ENCODE data around the gene SUDS3. TPM values are rescaled to one million over a fixed set of nuclear protein-coding genes. Genes with fewer than 3 reads are reported as not detected.

The SUDS3 gene
- total and polyA plus RNA-seq, 10 of the 15 experiments (the other 5 are each of a cell fraction or from before 2014, with no cell fraction given) = 5.2 to 42.8 (median 21.7) TPM

DNA sequence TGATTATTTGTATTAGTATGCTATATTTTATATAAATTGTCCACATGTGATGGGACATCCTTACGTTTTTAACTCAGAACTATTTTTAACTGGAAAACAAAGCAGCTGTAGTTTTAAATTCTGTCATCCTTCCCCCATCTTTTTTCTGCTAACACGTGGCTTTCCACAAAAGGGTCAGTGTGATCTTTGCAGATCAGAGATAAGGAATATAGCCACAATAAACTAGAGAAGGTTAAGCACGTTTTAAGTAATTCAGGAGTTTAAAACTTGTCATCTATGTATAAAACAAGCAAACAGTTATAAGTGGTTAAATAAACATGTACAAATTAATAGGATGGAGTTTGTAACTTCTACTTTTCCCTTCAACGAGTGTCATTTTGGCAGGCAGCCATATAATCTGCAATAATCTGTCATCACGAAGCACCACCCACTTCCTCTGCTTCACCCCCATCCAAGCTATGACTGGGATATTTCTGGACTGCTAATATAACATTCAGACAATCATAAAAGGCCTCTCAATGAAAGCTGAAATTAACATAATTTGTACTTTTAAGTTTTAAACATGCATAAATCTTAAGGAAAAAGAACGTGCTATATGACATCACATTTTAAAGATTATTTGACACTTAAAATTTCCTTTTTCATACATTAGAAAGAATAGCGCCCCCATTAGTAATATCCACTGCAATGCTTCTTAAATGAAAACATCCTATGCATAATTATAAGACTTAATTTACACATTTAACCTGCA is 18.9 kb upstream of the SUDS3 start (continued):
- TF ChIP-seq, protein P1, sequence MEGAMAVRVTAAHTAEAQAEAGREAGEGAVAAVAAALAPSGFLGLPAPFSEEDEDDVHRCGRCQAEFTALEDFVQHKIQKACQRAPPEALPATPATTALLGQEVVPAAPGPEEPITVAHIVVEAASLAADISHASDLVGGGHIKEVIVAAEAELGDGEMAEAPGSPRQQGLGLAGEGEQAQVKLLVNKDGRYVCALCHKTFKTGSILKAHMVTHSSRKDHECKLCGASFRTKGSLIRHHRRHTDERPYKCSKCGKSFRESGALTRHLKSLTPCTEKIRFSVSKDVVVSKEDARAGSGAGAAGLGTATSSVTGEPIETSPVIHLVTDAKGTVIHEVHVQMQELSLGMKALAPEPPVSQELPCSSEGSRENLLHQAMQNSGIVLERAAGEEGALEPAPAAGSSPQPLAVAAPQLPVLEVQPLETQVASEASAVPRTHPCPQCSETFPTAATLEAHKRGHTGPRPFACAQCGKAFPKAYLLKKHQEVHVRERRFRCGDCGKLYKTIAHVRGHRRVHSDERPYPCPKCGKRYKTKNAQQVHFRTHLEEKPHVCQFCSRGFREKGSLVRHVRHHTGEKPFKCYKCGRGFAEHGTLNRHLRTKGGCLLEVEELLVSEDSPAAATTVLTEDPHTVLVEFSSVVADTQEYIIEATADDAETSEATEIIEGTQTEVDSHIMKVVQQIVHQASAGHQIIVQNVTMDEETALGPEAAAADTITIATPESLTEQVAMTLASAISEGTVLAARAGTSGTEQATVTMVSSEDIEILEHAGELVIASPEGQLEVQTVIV (IDR thresholded peaks at IDR 0.05; ENCODE audit: borderline replicate concordance, partially characterized antibody) = no peak
- TF ChIP-seq, protein P2, sequence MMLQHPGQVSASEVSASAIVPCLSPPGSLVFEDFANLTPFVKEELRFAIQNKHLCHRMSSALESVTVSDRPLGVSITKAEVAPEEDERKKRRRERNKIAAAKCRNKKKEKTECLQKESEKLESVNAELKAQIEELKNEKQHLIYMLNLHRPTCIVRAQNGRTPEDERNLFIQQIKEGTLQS (IDR thresholded peaks at IDR 0.05; ENCODE audit: borderline replicate concordance, extremely low read depth, low read depth, low read length) = no peak
- no peak for TF ChIP-seq ZNF207 (IDR thresholded peaks at IDR 0.05; ENCODE audit: borderline replicate concordance)
- TF ChIP-seq NR2C1 (IDR thresholded peaks at IDR 0.05) = peak; percentile 53; the same call in 1 of the 2 replicates
- no peak for TF ChIP-seq PAX5 (IDR thresholded peaks at IDR 0.05; ENCODE audit: borderline replicate concordance, low read depth, low read length)
- TF ChIP-seq RAD51 (IDR thresholded peaks at IDR 0.05) = peak; percentile 91
- 0 out of 4 replicates have a peak, but pooled peaks of 1 of the 2 experiments have one; percentile 14 for TF ChIP-seq SRF (IDR thresholded peaks at IDR 0.05; ENCODE audit: low read depth in 2 of 2, low read length in 2 of 2)
- TF ChIP-seq, protein P3, sequence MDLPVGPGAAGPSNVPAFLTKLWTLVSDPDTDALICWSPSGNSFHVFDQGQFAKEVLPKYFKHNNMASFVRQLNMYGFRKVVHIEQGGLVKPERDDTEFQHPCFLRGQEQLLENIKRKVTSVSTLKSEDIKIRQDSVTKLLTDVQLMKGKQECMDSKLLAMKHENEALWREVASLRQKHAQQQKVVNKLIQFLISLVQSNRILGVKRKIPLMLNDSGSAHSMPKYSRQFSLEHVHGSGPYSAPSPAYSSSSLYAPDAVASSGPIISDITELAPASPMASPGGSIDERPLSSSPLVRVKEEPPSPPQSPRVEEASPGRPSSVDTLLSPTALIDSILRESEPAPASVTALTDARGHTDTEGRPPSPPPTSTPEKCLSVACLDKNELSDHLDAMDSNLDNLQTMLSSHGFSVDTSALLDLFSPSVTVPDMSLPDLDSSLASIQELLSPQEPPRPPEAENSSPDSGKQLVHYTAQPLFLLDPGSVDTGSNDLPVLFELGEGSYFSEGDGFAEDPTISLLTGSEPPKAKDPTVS (IDR thresholded peaks at IDR 0.05; ENCODE audit: low read depth, low read length) = no peak
- TF ChIP-seq, protein P4, sequence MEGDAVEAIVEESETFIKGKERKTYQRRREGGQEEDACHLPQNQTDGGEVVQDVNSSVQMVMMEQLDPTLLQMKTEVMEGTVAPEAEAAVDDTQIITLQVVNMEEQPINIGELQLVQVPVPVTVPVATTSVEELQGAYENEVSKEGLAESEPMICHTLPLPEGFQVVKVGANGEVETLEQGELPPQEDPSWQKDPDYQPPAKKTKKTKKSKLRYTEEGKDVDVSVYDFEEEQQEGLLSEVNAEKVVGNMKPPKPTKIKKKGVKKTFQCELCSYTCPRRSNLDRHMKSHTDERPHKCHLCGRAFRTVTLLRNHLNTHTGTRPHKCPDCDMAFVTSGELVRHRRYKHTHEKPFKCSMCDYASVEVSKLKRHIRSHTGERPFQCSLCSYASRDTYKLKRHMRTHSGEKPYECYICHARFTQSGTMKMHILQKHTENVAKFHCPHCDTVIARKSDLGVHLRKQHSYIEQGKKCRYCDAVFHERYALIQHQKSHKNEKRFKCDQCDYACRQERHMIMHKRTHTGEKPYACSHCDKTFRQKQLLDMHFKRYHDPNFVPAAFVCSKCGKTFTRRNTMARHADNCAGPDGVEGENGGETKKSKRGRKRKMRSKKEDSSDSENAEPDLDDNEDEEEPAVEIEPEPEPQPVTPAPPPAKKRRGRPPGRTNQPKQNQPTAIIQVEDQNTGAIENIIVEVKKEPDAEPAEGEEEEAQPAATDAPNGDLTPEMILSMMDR (IDR thresholded peaks at IDR 0.05 in 2 of 3, conservative IDR thresholded peaks at IDR 0.05 in 1 of 3; ENCODE audit: control insufficient read depth in 2 of 3, extremely low read depth in 1 of 3, insufficient read depth in 1 of 3, low read depth in 3 of 3, low read length in 3 of 3) = peak in 2 of 3 experiments; percentile 34 to 40; a peak in 2 of 6 replicates
- TF ChIP-seq, protein P5, sequence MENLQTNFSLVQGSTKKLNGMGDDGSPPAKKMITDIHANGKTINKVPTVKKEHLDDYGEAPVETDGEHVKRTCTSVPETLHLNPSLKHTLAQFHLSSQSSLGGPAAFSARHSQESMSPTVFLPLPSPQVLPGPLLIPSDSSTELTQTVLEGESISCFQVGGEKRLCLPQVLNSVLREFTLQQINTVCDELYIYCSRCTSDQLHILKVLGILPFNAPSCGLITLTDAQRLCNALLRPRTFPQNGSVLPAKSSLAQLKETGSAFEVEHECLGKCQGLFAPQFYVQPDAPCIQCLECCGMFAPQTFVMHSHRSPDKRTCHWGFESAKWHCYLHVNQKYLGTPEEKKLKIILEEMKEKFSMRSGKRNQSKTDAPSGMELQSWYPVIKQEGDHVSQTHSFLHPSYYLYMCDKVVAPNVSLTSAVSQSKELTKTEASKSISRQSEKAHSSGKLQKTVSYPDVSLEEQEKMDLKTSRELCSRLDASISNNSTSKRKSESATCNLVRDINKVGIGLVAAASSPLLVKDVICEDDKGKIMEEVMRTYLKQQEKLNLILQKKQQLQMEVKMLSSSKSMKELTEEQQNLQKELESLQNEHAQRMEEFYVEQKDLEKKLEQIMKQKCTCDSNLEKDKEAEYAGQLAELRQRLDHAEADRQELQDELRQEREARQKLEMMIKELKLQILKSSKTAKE (IDR thresholded peaks at IDR 0.05; ENCODE audit: low read depth, poor library complexity, severe bottlenecking) = peak; percentile 91
- no peak for TF ChIP-seq RELA (IDR thresholded peaks at IDR 0.05; ENCODE audit: borderline replicate concordance, partially characterized antibody)
- peak; percentile 60; the same call in 1 of the 2 replicates for TF ChIP-seq YY1 (IDR thresholded peaks at IDR 0.05; ENCODE audit: low read depth, low read length)
- TF ChIP-seq, protein P6, sequence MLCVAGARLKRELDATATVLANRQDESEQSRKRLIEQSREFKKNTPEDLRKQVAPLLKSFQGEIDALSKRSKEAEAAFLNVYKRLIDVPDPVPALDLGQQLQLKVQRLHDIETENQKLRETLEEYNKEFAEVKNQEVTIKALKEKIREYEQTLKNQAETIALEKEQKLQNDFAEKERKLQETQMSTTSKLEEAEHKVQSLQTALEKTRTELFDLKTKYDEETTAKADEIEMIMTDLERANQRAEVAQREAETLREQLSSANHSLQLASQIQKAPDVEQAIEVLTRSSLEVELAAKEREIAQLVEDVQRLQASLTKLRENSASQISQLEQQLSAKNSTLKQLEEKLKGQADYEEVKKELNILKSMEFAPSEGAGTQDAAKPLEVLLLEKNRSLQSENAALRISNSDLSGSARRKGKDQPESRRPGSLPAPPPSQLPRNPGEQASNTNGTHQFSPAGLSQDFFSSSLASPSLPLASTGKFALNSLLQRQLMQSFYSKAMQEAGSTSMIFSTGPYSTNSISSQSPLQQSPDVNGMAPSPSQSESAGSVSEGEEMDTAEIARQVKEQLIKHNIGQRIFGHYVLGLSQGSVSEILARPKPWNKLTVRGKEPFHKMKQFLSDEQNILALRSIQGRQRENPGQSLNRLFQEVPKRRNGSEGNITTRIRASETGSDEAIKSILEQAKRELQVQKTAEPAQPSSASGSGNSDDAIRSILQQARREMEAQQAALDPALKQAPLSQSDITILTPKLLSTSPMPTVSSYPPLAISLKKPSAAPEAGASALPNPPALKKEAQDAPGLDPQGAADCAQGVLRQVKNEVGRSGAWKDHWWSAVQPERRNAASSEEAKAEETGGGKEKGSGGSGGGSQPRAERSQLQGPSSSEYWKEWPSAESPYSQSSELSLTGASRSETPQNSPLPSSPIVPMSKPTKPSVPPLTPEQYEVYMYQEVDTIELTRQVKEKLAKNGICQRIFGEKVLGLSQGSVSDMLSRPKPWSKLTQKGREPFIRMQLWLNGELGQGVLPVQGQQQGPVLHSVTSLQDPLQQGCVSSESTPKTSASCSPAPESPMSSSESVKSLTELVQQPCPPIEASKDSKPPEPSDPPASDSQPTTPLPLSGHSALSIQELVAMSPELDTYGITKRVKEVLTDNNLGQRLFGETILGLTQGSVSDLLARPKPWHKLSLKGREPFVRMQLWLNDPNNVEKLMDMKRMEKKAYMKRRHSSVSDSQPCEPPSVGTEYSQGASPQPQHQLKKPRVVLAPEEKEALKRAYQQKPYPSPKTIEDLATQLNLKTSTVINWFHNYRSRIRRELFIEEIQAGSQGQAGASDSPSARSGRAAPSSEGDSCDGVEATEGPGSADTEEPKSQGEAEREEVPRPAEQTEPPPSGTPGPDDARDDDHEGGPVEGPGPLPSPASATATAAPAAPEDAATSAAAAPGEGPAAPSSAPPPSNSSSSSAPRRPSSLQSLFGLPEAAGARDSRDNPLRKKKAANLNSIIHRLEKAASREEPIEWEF (IDR thresholded peaks at IDR 0.05; ENCODE audit: insufficient replicate concordance, low read depth, low read length) = no peak
